NCI-H146 (cell line): ENCODE data around the gene GREB1.

Experiments used
- DNase-seq: peaks from one replicate; lab custom pipeline; 2025; lab: John Stamatoyannopoulos, UW

GREB1 gene

DNA sequence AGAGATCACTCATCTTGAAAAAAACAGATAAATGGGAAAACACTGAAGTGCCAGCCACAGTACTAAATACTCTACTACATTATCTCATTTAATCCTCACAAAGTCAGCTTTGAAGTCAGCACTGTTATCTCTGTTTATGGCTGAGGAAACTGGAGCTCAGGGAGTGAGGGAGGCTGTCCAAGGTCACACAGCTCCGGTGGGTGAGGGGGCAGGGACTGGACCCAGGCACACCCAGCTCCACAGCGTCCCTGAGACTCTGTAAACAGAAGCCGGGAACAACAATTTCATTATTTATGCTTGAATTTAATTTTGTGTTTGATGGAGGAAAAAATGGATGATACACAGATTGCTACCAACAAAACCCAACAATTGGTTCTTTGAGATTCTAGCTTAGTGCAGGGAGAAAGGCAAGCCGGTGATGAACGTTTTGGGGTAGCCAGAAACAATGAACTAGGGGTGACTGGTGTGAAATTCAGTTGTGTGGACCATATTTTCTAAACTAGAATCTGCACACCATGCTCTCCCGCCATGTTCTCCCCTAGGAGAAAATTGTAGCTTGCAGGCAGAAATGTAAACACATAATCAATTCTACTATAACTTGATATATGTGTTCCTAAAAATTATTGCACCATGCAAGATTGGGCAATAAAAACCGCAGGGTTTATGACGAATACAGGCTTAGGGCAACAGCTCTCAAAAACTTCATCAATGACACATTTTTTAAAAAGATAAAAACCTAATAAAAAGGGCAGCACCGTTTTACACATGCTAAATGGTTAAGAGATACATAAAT, at the start of gene GREB1:
Gene GREB1, plus strand, starts transcription at position 768 of the 793 bp plus-strand sequence. CDS start 22,570 bp downstream, outside the sequence.
- DNase-seq: no peak

DNA sequence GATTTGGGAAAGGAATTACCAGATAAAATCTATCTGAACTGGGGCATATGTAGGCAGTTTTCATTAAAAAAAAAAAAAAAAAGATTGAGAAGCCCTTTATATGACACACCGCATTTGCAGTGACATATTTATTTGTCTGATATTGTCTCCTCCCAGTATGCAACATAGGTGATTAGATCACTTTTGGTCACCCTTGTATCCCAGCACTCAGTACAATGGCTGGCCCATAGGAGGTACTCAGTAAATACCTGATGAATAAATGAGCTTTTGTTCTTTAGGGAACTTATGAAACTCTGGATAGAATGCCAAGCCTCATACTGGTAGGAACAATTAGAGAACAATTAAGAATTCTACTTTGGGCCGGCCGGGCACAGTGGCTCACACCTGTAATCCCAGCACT, 45.0 kb upstream of the GREB1 start:
- no peak for DNase-seq

GRCh38 chr2:11490194-11490593, 43.7 kb upstream of the GREB1 start:
- DNase-seq: no peak

DNA sequence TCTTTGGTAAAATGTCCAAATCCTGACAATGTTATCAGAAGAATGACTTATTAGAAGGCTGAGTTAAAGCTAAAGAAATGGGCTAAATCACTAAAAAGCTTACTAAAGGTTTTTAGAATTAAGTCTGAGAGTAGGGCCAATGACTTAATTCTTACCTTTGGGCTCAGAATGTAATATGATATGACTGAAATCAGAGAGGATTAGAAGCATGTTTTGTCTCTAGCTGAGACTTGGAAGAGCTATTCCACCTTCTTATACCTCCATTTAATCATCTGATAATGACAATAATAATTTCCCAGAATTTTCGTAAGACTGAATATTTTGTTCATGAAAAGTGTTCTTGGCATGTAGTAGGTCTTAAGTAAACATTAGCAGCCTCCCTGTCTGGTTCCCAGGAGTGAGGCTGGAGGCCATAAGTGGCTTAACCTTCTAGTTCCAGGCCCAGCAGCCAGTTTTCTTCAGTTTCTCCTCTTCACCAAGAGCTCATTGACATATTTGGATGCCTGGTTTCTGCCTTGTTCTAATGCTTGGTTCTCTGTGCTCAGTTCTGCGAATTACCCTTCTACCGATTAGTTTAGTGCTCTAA, 42.4 kb upstream of the GREB1 start:
- no peak for DNase-seq

DNA sequence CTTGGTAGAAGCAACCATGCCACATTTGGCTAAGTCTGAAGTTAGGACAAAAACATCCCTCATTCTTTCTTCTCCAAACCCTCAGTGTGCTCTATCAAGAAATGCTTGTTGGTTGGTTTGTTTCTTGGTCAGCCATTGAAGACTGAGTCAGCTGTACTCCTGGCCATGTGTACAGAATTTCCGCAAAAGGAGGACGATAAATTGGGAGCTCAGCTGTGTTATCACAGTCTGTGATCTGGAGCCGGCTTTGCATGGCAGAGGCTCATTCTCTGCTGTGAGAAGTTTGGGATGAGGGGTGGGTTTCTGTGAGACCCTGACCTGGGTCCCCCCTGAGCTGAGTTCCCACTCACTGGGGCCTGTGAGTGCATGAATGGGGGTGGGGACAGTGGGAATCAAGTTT, 41.6 kb upstream of the GREB1 start:
- DNase-seq: no peak

- no peak for DNase-seq
These were observed 41.1 kb upstream of the GREB1 start for GRCh38 chr2:11492720-11493119.

- no peak for DNase-seq
These were observed 40.6 kb upstream of the GREB1 start for GRCh38 chr2:11493282-11493681.

DNA sequence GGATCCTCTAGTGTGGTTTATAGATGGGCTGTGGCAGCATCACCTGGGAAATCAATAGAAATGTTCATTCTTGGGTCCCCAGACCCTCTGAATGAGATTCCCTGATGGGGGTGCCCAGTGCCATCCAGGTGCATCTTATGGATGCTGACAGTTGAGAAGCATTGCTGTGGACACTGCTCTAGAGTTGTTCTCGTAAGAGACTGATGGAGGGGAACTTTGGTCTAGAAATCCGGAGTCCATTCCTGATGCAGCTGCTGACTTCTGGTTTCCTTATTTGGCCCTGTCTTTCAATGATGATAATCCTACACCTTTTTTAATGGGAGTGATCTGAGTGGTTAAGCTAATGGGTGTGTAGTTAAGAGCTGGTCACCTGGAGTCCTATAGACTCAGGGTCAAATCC, 39.5 kb upstream of the GREB1 start:
- DNase-seq: peak; percentile 3

DNA sequence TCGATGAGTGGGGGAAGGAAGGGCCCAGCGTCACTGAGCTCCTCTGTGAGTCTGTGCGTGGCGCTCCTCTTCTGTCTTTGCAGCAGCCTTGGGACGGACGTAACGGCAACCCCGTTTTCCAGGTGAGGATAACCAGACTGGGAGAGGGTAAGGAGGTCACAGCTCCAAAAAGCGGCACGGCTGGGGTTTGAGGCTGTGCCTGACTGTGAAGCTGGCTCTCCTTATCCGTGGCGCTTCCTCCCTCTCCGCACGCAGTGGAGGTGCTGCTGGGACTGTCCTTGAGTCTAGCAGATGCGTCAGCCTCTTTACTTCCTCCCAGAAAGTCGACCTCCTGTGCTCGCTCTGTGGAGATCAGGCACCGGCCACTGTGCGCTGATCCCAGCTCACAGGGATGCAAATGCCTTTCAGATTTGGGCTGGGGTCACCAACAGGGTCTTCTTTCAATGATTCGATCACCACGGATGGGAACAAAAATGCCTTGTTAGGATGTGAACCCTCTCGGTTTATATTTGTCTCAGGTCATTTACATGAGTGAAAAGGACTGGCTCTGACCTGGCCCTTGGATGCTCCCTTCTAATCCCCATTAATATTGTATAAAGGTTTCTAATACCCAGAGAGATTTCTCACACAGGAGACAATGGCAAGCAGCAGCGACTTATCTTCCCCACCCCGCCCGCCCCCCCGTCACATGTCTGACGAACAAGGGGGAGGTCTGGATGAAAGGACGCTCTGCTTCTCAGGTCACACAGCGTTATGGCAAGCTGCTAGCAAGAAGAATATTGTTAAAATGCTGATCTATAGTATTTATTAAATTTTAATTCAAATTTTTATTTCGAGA, 37.8 kb upstream of the GREB1 start:
- DNase-seq: no peak

DNA sequence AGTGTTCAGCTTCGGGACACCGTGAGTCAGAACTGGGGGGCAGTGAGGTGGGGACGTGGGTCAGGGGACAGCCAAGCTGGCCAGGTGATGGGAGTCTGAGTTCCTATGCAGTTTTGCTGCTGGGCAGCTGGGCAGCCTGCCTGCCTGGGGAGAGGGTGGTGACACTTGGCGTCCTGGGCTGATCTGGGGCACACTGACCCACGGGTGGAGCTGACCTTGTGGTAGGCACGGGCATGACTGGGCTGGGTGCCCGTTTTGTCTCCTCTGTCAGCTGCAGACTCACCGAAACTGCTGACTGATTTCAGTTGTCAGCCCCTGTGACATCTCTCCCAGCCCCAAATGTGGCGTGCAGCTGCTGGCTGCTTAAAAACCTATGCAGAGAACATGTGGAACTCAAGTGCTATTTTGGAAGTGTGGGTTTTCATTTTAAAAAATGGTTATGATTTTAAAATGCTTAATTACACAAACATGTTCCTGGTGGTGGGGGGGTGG, 35.3 kb upstream of the GREB1 start:
- DNase-seq: no peak

DNA sequence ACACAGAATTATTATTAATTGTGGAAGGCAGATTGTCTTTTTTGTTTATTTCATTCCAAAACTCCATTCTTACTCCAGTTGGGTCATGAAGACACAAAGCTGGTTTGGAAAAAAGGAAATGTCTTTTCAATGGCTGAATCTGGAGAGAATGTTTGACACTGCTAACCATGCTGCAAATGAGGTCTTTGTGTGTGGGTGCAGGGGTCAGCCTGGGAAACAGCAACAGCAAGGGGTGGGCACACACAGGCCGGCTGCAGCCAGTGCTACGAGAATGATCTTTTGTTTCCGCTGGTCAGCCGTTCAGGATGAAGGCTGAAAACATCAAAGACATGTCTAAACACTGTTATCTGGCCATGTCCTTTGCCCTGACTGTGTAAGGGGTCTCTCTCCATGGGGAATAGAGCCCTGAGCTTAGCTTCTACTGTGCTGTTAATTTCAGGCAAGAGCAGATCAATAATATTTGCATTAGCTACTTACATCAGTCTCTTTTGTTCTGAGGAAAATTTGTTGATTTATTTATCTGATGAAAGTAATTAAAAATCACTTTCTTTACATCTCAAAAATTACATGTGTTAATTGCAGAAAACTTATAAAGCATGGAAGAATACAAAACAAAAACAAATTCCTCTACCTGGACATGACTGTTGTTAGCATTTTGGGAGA, 34.6 kb upstream of the GREB1 start:
- peak; percentile 64 for DNase-seq

- DNase-seq: no peak
These were observed 33.0 kb upstream of the GREB1 start for GRCh38 chr2:11500702-11501303.

DNA sequence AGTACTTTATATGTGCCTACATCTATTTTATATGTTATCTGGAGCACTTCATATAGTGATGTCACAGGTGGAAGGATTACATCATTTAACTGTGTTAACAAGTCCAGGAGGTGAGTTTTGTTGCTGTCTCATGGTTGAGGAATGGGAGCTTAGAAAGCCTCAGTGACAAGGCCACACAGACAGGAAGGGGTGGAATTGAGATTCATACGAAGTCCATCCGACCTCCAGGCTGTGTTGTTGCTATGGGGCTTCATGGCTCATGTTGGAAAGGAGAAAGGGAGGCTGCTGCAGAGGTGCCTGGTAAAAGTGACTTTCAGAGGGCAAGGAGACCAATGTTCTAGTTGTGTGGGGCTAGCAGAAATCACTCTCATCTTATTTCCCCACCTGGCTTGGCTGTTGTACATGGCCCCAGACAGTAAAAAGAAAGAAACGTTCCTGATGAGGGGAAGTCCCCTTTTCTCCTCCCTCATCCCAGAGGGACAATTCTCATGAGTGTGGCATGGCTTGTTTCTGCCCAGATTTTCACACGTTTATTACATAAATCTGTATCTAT, 31.0 kb upstream of the GREB1 start:
- DNase-seq: no peak

DNA sequence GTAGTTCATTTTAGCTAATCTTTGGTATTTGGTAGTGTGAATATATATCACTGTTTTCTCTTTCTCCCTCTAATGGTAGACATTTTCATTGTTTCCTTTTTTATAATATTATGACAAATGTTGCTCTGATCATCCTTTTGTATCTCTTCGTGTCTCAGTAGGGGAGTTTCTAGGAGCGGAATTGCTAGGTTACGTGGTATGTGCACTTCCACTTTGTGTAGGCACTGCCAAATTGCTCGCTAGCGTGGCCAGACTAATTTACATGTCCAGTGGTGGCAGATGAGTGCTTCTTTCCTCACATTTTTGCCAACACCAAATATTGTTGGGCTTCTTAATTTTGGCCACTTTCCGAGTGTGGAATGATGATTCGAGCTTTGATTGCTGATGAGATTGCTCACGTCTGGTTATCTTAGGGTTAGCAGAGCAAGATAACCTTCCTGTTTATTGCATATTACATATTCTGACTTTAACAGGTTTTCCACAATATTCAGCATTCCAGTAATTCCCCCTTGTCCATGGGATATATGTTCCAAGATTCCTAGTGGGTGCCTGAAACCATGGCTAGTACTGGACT, 30.4 kb upstream of the GREB1 start:
- no peak for DNase-seq

DNA sequence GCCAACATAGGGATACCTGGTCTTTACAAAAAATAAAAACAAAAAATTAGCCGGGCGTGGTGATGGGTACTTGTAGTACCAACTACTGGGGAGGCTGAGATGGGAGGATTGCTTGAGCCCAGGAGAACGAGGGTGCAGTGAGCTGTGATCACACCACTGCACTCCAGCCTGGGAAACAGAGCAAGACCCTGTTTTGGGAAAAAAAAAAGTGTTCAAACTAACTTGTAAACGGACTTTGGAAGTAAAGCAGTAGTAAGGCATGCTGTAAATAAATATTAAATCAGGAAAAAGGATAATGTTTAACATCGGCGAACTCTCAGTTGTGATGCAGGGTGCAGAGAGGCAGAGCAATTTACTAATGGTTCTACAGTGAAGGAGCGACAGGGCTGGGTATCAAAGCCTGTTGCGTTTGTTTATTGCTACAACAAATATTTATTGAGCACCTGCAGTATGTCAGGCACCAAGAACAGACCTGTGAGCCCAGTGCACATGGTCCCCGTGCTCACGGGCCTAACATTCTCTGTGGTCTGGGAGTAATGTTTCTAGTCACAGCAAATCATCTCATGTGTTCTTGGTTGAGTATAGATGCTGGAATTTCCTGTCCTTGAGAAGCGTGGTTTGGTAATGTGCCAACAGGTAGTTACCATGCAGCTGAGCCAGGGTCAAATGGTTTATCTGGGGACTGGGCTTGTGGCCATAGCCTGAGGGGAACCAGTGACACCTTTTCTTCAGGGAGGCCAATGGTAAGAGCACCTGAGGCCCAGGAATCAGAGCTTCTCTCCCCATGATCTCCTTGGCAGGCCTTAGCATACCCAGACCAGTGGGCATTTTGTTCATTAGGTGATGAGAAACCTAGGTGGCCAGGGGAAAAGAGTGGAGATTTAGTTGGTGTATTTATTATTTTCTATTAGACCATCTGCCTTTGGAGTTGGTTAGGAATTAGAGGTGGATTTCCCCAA, 27.9 kb upstream of the GREB1 start:
- peak; percentile 35 for DNase-seq

DNA sequence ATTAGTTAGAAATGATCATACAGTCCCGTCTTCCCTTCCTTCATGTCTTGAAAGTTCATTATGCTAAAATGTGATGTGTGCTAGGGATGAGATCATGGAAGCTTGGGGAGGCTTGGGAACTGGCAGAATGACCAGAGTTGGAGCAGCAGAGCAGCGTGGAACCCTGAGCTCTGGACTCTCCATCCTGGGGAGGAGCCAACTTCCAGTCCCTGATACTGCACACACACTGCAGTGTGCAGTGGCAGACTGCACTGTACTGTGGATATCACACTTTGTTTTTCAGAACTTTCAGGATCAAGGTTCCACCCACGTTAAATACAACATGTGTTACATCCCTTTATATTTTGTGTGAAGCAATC, 27.3 kb upstream of the GREB1 start:
- DNase-seq: no peak

GRCh38 chr2:11507517-11507916, 26.3 kb upstream of the GREB1 start:
- DNase-seq: no peak

GRCh38 chr2:11508279-11508678, 25.6 kb upstream of the GREB1 start:
- DNase-seq: no peak

DNA sequence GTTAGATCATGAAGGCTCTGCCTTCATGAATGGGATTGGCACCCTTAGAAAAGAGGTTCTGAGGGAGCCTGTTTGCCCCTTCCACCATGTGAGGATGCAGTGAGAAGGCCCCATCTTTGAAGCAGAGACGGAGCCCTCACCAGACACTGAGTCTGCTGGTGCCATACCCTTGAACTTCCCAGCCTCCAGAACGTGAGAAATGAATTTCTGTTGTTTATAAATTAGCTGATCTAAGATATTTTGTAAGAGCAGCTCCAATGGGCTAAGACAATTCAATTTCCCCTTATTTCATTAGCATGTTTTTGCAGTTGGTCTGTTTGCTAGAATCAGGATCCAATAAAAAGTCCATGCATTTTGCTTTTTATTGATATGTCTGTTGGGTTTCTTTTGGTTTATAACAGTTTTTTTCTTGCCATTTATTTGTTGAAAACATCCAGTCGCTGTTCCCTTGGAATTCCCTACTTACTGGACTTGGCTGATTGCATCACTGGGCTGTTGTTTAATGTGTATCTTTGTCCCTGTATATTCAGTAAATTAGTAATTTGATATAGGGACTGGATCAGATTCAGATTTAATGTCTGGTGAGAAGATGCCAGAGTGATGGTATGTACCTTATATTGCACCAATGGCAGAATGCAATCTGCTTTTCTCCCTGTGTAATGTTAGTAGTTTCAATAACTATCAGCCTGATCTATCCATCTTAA, 24.0 kb upstream of the GREB1 start:
- no peak for DNase-seq
